ENCODE data around the gene FGF14.

Gene FGF14

GRCh38 chr13:102240110-102240509, 161.7 kb downstream of the FGF14 start:
- DNase-seq, result no peak

GRCh38 chr13:102237230-102237629, 164.6 kb downstream of the FGF14 start:
- DNase-seq, result no peak

GRCh38 chr13:102236830-102237229, 165.0 kb downstream of the FGF14 start:
- no peak for DNase-seq

- no peak for DNase-seq
These were observed 165.5 kb downstream of the FGF14 start for GRCh38 chr13:102236341-102236740.

GRCh38 chr13:102235689-102236088, 166.2 kb downstream of the FGF14 start:
- no peak for DNase-seq

GRCh38 chr13:102234618-102235017, 167.2 kb downstream of the FGF14 start:
- peak; percentile 32 for DNase-seq

GRCh38 chr13:102233566-102234208, 168.2 kb downstream of the FGF14 start:
- DNase-seq, result no peak

- no peak for DNase-seq
These were observed 170.4 kb downstream of the FGF14 start for GRCh38 chr13:102231479-102231878.

GRCh38 chr13:102227741-102228140, 174.1 kb downstream of the FGF14 start:
- DNase-seq, result no peak

- DNase-seq, result no peak
These were observed 175.3 kb downstream of the FGF14 start for GRCh38 chr13:102226591-102226990.

GRCh38 chr13:102225892-102226291, 176.0 kb downstream of the FGF14 start:
- no peak for DNase-seq

GRCh38 chr13:102220681-102221228, 181.1 kb downstream of the FGF14 start:
- DNase-seq, result no peak

- DNase-seq, result no peak
These were observed 186.9 kb downstream of the FGF14 start for GRCh38 chr13:102214956-102215355.

GRCh38 chr13:102212729-102213128, 189.1 kb downstream of the FGF14 start:
- no peak for DNase-seq

- no peak for DNase-seq
These were observed 193.5 kb downstream of the FGF14 start for GRCh38 chr13:102208347-102208746.

GRCh38 chr13:102207680-102208342, 194.0 kb downstream of the FGF14 start:
- no peak for DNase-seq

GRCh38 chr13:102203718-102204117, 198.1 kb downstream of the FGF14 start:
- DNase-seq, result no peak

GRCh38 chr13:102198418-102199311, 203.2 kb downstream of the FGF14 start:
- peak; percentile 2 for DNase-seq

- DNase-seq, result no peak
These were observed 204.7 kb downstream of the FGF14 start for GRCh38 chr13:102197193-102197592.

- DNase-seq, result peak; percentile 4
These were observed 206.0 kb downstream of the FGF14 start for GRCh38 chr13:102195566-102196462.

- no peak for DNase-seq
These were observed 209.0 kb downstream of the FGF14 start for GRCh38 chr13:102192858-102193257.

GRCh38 chr13:102191951-102192502, 209.8 kb downstream of the FGF14 start:
- peak; percentile 6 for DNase-seq
